ENCODE measurements around the gene FAM236B.
"Not testable (repeated sequence)": the region's sequence is repeated elsewhere in the genome, so short reads cannot be mapped to it uniquely, and the experiment has no call there.

FAM236B gene

DNA sequence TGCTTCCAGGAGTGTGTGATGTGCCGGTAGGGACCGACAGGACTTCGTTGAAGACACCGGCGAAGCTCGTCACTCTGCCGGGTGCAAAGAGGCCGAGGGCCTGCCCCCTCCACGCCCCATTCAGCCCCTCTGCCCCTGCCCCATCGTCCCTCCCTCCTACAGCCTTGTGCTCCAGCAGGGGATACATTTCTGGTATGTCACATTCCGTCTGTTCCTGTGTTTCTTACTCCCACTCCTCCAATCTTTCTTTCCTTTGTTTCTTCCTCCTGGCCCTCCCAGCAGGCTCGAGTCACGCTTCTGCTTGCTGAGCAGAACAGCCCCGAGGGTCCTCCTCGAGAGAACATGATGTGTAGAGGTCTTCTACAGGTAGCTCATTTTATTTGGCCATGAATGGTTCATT is at the start of gene FAM236B:
Gene FAM236B (minus strand): TSS at position 101 of the 400 bp plus-strand sequence. CDS start 100 bp downstream, at position 1.
- DNase-seq (ENCODE audit: low read depth in 1 of 2, low spot score in 1 of 2) = not testable (repeated sequence)

DNA sequence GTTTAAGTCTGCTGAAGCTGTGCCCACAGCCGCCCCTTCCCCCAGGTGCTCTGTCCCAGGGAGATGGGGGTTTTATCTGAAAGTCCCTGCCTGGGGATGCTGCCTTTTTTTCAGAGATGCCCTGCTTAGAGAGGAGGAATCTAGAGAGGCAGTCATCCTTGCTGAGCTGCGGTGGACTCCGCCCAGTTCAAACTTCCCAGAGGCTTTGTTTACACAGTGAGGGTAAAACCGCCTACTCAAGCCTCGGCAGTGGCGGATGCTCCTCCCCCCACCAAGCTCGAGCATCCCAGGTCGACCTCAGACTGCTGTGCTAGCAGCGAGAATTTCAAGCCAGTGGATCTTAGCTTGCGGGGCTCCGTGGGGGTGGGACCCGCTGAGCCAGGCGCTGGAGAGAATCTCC is 48.2 kb upstream of the FAM236B start:
- not testable (repeated sequence) for DNase-seq (ENCODE audit: low read depth in 1 of 2, low spot score in 1 of 2)

DNA sequence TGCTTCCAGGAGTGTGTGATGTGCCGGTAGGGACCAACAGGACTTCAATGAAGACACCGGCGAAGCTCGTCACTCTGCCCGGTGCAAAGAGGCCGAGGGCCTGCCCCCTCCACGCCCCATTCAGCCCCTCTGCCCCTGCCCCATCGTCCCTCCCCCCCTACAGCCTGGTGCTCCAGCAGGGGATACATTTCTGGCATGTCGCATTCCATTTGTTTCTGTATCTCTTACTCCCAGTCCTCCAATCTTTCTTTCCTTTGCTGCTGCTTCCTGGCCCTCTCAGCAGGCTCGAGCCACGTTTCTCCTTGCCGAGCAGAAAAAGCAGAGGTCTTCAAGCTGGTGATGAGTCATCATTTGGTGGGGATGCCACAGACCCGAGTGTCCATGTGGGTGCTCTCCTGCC is 25.6 kb upstream of the FAM236B start, which contains the start of gene FAM236D:
Gene FAM236D (minus strand): TSS at position 101 of the 400 bp plus-strand sequence. CDS start 100 bp downstream, at position 1.
- not testable (repeated sequence) for DNase-seq (ENCODE audit: low read depth in 1 of 2, low spot score in 1 of 2)

DNA sequence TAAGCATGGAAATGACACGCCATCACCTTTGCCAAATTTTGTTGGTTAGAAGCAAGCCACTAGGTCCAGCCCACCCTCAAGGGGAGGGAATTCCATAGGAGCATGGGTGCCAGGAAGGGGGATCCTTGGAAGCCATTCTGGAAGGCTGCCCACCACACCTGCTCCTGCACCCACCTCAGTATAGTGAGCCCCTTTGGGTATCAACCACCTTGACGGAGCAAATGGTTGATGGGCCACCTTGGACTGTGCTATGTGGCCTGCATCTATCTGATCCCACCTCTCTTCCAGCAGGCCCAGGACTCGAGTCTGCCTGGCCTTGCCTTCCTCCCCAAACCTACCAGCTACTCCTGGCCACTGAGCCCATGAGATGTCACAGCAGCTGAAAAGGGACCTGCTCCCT is 7.9 kb upstream of the FAM236B start:
- DNase-seq (ENCODE audit: low read depth in 1 of 2, low spot score in 1 of 2) = not testable (repeated sequence)

DNA sequence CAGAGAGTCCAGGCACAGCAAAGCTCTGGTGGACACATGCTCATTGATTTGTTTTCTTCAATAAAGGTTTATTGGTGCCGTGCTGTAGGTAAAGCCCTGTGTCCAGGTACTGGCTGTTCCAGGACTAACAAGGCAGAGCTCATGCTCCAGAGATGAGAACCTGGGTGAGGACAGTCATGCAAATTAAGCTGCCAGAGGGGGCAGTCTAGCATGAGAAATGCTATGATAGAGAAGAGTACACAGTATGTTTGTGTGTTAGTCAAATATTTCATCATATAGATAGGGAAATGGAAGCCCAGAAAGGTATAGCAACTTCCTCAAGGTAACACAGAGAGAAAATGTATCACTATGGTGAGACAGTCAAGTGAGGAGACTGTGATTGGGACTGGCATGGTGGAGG is 5.7 kb upstream of the FAM236B start:
- not testable (repeated sequence) for DNase-seq (ENCODE audit: low read depth in 1 of 2, low spot score in 1 of 2)

DNA sequence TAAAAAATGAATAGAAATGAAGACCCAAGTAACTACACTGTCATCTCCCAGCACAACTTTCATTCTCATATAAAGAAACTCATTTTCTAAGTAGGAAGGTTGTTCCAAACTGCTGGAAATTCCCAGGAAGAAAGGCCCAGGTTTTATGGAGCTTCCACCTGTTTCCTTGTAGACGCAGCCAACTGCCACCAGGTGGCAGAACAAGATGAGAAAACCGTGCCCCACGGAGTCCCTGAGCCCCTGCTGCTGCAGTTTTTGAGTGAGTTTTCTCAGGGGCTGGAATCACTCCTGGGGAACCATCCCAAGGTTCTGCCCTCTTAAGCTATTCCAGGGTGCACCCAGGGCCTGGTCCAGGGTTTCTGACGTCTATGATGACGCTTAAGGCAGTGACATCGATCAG is 1.5 kb upstream of the FAM236B start:
- DNase-seq (ENCODE audit: low read depth in 1 of 2, low spot score in 1 of 2) = not testable (repeated sequence)

DNA sequence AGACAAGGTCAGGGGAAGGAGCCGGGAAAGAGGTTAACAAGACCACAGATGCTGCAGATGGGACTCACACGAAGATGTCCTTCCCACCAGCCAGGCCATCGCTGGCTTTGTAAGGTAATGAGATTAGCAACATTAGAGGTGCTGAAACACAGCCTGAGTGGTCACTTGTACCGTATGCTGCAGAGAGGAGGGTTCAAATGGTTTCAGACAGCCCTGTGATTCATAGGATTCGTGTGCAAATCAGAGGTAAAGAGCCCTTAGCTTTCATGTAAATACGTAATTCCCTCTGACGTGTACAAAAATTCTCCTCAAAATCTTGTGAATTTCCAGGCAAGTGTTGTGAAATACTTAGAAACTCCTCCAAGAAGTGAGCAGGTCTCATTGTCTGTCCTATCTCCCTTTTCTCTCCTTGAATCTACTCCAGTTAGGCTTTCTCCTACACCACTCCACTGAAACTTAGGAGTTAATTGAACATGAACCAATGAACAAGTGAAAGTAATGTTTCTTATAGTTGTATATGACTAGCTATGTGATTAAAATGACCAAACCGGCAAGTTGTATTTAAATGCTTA is 991 bp upstream of the FAM236B start:
- not testable (repeated sequence) for DNase-seq (ENCODE audit: low read depth in 1 of 2, low spot score in 1 of 2)

DNA sequence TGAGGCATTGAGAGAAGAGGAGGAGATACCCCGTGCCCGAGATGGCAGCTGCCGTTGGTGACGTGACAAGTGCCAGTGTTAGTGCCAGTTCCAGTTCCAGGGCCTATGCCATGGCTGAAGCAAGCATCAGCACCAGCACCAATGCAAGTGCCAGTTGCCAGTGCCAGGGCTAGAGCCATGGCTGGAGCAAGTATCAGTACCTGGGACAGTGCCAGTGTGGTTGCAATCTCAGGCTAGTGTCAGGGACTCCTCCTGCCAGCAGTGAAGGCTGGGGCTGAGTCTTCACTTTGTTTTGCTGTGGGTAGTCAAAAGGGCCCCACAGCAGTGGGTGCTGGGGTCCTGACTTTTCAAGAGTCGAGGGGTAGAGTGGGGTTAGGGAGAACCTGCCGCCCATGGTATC is 4.3 kb downstream of the FAM236B start:
- DNase-seq (ENCODE audit: low read depth in 1 of 2, low spot score in 1 of 2) = not testable (repeated sequence)

DNA sequence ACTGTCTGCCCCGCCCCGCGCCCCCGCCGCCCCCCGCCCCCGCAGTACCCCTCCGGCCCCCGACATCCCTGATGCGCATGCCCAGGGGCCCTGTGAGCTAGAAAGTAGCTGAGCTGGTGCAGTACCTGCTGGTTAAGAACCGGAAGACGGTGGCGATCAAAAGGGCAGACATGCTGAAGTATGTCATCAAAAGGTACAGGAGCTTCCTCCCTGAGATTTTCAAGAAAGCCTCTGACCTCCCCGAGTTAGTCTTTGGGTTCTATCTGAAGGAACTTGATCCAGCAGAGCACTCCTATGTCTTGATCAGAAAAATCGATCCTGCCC is 5.0 kb downstream of the FAM236B start:
- not testable (repeated sequence) for DNase-seq (ENCODE audit: low read depth in 1 of 2, low spot score in 1 of 2)

DNA sequence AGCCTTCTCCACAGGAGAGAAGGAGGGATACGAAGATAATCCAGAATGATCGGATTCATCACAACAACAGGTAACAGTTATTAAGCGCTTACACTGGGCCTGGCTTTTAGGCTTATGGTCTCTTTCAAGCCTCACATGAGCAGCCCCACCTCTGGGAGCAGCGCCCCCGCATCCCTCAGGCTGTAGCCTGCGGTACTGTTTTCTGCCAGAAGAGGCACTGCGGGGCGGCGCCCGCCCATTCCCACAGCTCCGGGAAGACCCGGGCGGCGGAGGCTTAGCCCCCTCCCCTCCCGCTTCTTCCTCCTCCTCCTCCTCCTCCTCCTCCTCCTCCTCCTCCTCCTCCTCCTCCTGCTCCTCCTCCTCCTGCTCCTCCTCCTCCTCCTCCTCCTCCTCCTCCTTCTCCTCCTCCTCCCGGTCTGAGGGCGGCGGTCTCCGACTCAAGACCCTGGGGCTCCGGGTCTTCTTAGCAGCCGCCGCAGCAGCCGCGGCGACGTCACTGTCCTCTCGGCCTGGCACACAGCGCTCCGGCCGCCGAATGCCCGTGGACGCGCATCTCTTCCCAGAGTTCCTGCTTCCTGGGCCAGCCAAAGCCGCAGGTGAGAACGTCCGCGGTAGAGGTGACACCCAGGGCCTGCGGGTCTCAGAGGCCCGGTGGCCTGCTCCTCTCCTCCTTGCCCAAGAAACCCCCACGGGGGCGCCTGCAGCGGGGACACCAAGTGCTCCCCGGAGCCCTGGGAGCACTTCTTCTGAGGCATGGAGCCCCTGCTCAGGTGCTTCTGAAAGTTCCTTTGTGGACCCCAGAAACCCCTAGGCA is 5.6 kb downstream of the FAM236B start, which contains the start of gene DMRTC1B:
Gene DMRTC1B (plus strand): TSS at position 238 of the 814 bp plus-strand sequence. CDS start 68,246 bp downstream, outside the sequence.
- not testable (repeated sequence) for DNase-seq (ENCODE audit: low read depth in 1 of 2, low spot score in 1 of 2)

DNA sequence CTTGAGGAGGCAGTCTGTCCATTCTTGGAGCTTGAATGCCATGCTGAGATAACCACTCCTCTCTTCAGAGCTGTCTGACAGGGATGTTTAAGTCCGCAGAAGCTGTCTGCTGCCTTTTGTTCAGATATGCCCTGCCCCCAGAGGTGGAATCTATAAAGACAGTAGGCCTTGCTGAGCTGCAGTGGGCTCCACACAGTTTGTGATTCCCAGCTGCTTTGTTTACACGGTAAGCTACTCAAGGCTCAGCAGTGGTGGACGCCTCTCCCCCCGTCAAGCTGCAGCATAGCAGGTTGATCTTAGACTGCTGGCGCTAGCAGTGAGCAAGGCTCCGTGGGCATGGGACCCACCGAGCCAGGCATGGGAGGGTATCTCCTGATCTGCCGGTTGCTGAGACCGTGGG is 22.0 kb downstream of the FAM236B start:
- DNase-seq (ENCODE audit: low read depth in 1 of 2, low spot score in 1 of 2) = not testable (repeated sequence)

DNA sequence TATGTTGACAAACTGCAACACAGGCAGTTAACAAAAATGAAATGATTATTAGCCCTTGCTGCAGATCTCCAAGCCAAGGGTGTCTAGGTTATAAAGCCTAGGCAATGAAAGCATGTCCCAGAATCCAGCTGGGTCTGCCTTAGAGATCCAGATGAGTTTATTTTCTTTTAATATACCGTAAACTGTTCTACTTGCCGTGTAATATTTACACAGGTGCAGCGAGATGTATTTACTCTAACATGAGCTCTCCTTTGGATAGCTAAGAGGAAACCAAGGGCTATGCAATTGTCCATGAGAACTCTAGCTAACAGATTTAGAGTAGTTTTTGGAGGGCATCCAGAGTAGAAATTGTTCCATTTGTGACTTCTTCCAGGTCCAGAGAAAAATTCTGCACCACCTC is 33.9 kb downstream of the FAM236B start:
- not testable (repeated sequence) for DNase-seq (ENCODE audit: low read depth in 1 of 2, low spot score in 1 of 2)

DNA sequence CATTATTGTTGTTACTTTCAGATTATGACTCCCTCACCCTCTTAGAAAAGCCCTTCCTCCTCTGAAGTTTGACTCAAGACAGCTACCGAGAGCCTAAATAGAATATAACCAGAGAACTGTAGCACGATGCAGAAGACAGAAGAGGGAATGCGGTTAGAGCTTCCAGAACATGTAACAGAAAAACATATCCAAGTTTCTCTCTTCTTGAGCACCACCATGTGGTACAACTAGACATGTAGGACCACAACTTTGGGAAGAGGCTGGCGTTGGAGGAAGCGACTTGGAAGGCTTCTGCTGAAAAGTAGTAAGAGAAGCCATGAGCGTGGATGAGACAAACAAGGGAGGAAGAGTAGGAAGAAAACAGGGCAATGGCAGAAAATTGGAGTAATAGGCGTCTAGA is 36.9 kb downstream of the FAM236B start:
- DNase-seq (ENCODE audit: low read depth in 1 of 2, low spot score in 1 of 2) = not testable (repeated sequence)

DNA sequence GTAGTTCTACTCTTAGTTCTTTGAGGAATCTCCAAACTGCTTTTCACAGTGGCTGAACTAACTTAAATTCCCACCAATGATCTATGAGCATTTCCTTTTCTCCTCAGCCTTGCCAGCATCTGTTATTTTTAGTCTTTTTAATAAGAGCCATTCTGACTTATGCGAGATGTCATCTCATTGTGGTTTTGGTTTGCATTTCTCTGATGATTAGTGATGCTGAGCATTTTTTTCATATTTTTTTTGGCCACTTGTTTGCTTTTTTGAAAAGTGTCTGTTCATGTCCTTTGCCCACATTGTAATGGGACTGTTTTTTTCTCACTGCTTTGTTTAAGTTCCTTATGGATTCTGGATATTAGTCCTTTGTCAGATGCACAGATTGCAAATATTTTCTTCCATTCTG is 46.9 kb downstream of the FAM236B start:
- no peak for DNase-seq (ENCODE audit: low read depth in 1 of 2, low spot score in 1 of 2)

DNA sequence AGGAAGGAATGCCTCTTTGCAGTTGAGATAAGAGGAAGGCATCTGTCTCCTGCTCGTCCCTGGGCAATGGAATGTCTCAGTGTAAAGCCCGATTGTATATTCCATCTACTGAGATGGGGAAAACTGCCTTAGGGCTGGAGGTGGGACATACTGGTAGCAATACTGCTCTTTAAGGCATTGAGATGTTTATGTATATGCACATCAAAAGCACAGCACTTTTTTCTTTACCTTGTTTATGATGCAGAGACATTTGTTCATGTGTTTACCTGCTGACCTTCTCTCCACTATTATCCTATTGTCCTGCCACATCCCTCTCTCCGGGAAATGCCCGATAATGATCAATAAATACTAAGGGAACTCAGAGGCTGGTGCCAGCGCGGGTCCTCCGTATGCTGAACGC is 48.8 kb downstream of the FAM236B start:
- DNase-seq (ENCODE audit: low read depth in 1 of 2, low spot score in 1 of 2) = not testable (repeated sequence)
